CD14-positive monocyte (primary cell): Measurements from ENCODE around the gene UGT1A5. TPM values are rescaled to one million over a fixed set of nuclear protein-coding genes. Genes with fewer than 3 reads are reported as not detected.

ENCODE experiments used
- DNase-seq, 3 donors: peaks; one replicate each; pipeline ENCODE4 v3.0.0-alpha.2; 2011 to 2022
- H2AFZ ChIP-seq: 2 replicates; pipeline ENCODE4 v1.6.0; 2012; ENCODE audit warnings: mild to moderate bottlenecking, low read depth, low read length, inconsistent platforms; ENCODE audit not compliant: insufficient read depth, poor library complexity, severe bottlenecking
- H3K27ac ChIP-seq, 2 donors: 1 replicate in 1 of 2; 2 replicates in 1 of 2; pipeline ENCODE4 v1.5.1; 2012 to 2013; ENCODE audit warnings: low read length in 2 of 2, control low read depth in 1 of 2, inconsistent platforms in 1 of 2, low read depth in 1 of 2, mild to moderate bottlenecking in 1 of 2
- H3K27me3 ChIP-seq, 2 donors: one replicate each; pipeline versions ENCODE4 v1.6.0 to v1.6.1; 2011 to 2013; ENCODE audit warnings: low read length in 2 of 2; ENCODE audit not compliant: control insufficient read depth in 2 of 2, insufficient read depth in 2 of 2
- H3K36me3 ChIP-seq, 2 donors: replicated peaks in 1 of 2; 1 replicate in 1 of 2; 2 replicates in 1 of 2; pipeline versions ENCODE4 v1.5.1 to v1.6.1; 2012 to 2013; ENCODE audit warnings: low read length in 2 of 2, control low read depth in 1 of 2, inconsistent platforms in 1 of 2, mild to moderate bottlenecking in 1 of 2; ENCODE audit not compliant: insufficient read depth in 2 of 2, control insufficient read depth in 1 of 2
- H3K4me1 ChIP-seq, 2 donors: 1 replicate in 1 of 2; 2 replicates in 1 of 2; pipeline versions ENCODE4 v1.5.1 to v1.6.1; 2012 to 2013; ENCODE audit warnings: low read length in 2 of 2, control low read depth in 1 of 2, inconsistent platforms in 1 of 2, mild to moderate bottlenecking in 1 of 2, moderate library complexity in 1 of 2; ENCODE audit not compliant: insufficient read depth in 2 of 2, control insufficient read depth in 1 of 2
- H3K4me2 ChIP-seq: replicated peaks from 2 replicates; pipeline ENCODE3; 2012; ENCODE audit warnings: low read length, moderate library complexity, mild to moderate bottlenecking; ENCODE audit not compliant: poor library complexity, severe bottlenecking; ENCODE audit errors: extremely low read depth
- H3K4me3 ChIP-seq, 3 experiments: fragments of 200-600 bp in 1 of 3; sonication (generic) in 1 of 3; replicated peaks in 1 of 3; 1 replicate in 2 of 3; 2 replicates in 1 of 3; pipeline ENCODE4 v1.5.1; 2011 to 2013; ENCODE audit warnings: low read length in 3 of 3, mild to moderate bottlenecking in 3 of 3, control low read depth in 2 of 3, low read depth in 2 of 3, inconsistent platforms in 1 of 3, moderate library complexity in 1 of 3
- H3K79me2 ChIP-seq: 2 replicates; pipeline ENCODE4 v1.6.0; 2012; ENCODE audit warnings: mild to moderate bottlenecking, control low read depth, inconsistent platforms, low read length, moderate library complexity; ENCODE audit not compliant: insufficient read depth
- H3K9ac ChIP-seq: 2 replicates; pipeline ENCODE4 v1.6.0; 2017; ENCODE audit warnings: low read length, mild to moderate bottlenecking; ENCODE audit not compliant: insufficient read depth, poor library complexity, severe bottlenecking
- H3K9me3 ChIP-seq, 2 donors: replicated peaks in 1 of 2; 1 replicate in 1 of 2; 2 replicates in 1 of 2; pipeline versions ENCODE4 v1.5.1 to v1.6.1; 2012 to 2013; ENCODE audit warnings: low read length in 2 of 2, control low read depth in 1 of 2; ENCODE audit not compliant: control insufficient read depth in 1 of 2, insufficient read depth in 1 of 2
- H4K20me1 ChIP-seq: 2 replicates; pipeline ENCODE4 v1.6.0; 2012; ENCODE audit warnings: mild to moderate bottlenecking, low read length, control low read depth, moderate library complexity; ENCODE audit not compliant: insufficient read depth
- H3K27ac Mint-ChIP-seq, 7 donors: one replicate each; pipeline ENCODE4 v1.8.0; 2020; ENCODE audit warnings: mild to moderate bottlenecking in 7 of 7, mixed read lengths in 7 of 7, moderate library complexity in 6 of 7, inconsistent platforms in 2 of 7
- H3K27me3 Mint-ChIP-seq, 3 donors: one replicate each; pipeline ENCODE4 v1.8.0; 2021 to 2022; ENCODE audit warnings: low read depth in 3 of 3, mild to moderate bottlenecking in 3 of 3, mixed read lengths in 3 of 3, moderate library complexity in 3 of 3, inconsistent platforms in 1 of 3
- H3K36me3 Mint-ChIP-seq, 2 donors: one replicate each; pipeline ENCODE4 v1.8.0; 2020; ENCODE audit warnings: mixed read lengths in 2 of 2, inconsistent platforms in 1 of 2, mild to moderate bottlenecking in 1 of 2
- H3K4me1 Mint-ChIP-seq: one replicate; pipeline ENCODE4 v1.8.0; 2020; ENCODE audit warnings: mild to moderate bottlenecking, mixed read lengths
- H3K4me3 Mint-ChIP-seq, 2 donors: one replicate each; pipeline ENCODE4 v1.8.0; 2020; ENCODE audit warnings: mild to moderate bottlenecking in 2 of 2, mixed read lengths in 2 of 2, moderate library complexity in 1 of 2
- H3K9me3 Mint-ChIP-seq, 7 donors: one replicate each; pipeline ENCODE4 v1.8.0; 2020 to 2022; ENCODE audit warnings: mixed read lengths in 7 of 7, mild to moderate bottlenecking in 6 of 7, moderate library complexity in 6 of 7, inconsistent platforms in 2 of 7
- CTCF ChIP-seq: fragments of 200-600 bp; IDR thresholded peaks from one replicate; pipeline ENCODE4 v1.8.0; 2022; ENCODE audit warnings: antibody characterized with exemption, mild to moderate bottlenecking
- WGBS: methylation state at CpG from one replicate; pipeline ENCODE4 v1.1.5; 2013; ENCODE audit warnings: missing lambda C conversion rate; ENCODE audit not compliant: insufficient coverage; 5-methylcytosine and 5-hydroxymethylcytosine counted together
- intact Hi-C, 2 donors: fragments of 100-400 bp; cut with micrococcal nuclease; formaldehyde crosslinking; loops; one replicate each; pipeline versions ENCODE4 v1.15.0 to v1.15.1; 2023
- polyA plus RNA-seq, 3 donors: library from polyadenylated mRNA; depleted of rRNA in 1 of 3; unstranded in 2 of 3; stranded (reverse) in 1 of 3; fragments of 300-500 nt in 2 of 3; fragments of >200 nt in 1 of 3; fragmentation: Illumina TruSeq in 2 of 3; gene quantifications; 1 replicate in 2 of 3; 2 replicates in 1 of 3; pipeline ENCODE4 v1.2.3, GENCODE V29; 2012 to 2021

UGT1A5 gene
- polyA plus RNA-seq, 3 donors, result not detected

DNA sequence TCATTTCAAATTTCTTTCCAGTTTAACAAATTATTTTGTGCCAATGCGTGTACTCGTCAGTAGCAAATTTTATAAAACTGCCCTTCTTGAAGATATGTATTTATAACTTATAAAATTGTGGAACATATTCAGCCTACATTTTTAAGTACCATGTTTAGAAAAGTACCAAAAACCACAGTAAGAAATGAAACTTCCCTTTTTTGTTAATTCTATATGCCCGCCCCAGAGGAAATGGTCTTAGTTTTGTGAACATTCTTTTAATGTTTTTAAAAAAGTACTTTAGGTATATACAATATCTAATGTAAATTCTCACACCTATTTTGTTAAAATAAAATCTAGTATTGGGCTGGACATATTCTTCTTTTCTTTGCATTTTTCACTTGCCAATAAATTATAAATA is 39.8 kb upstream of the UGT1A5 start:
- H3K9me3 ChIP-seq, result no peaks in the 10 kb centered on the region
- no CpG with 5 or more reads among the region's 3 CpGs for WGBS
- H3K27me3 ChIP-seq, result no peaks in the 10 kb centered on the region
- no peaks in the 10 kb centered on the region for H3K27me3 Mint-ChIP-seq
- H3K4me2 ChIP-seq, result no peak overlapping the region
- intact Hi-C loops, result no loop called here
- H3K27ac ChIP-seq, result no peak overlapping the region
- H3K27ac Mint-ChIP-seq, result no peak overlapping the region
- no peak overlapping the region for H3K4me3 Mint-ChIP-seq
- no peaks in the 10 kb centered on the region for H4K20me1 ChIP-seq
- no peaks in the 10 kb centered on the region for H3K79me2 ChIP-seq
- no peak overlapping the region for H3K4me3 ChIP-seq
- no peaks in the 10 kb centered on the region for H3K36me3 ChIP-seq
- H3K4me1 ChIP-seq, result no peaks in the 10 kb centered on the region
- no peaks in the 10 kb centered on the region for H3K4me1 Mint-ChIP-seq
- H3K36me3 Mint-ChIP-seq, result no peaks in the 10 kb centered on the region
- no peak for DNase-seq
- no peak for TF ChIP-seq CTCF
- H3K9ac ChIP-seq, result no peak overlapping the region
- peaks cover 0 to 4% (median 2%) of the 10 kb centered on the region in 7 donors for H3K9me3 Mint-ChIP-seq
- no peak overlapping the region for H2AFZ ChIP-seq

- Mint-ChIP-seq H3K4me3 (no peak overlapping the region), H3K9me3 (peaks cover 0 to 2% (median 0%) of the 10 kb centered on the region in 7 donors), H3K4me1 (no peaks in the 10 kb centered on the region), H3K27ac (no peak overlapping the region), H3K27me3 (no peaks in the 10 kb centered on the region), H3K36me3 (no peaks in the 10 kb centered on the region)
- H3K9ac ChIP-seq, result no peak overlapping the region
- no peak overlapping the region for H3K4me3 ChIP-seq
- H4K20me1 ChIP-seq, result no peaks in the 10 kb centered on the region
- TF ChIP-seq CTCF, result no peak
- no peak overlapping the region for H2AFZ ChIP-seq
- no peaks in the 10 kb centered on the region for H3K36me3 ChIP-seq
- H3K4me2 ChIP-seq, result no peak overlapping the region
- H3K27me3 ChIP-seq, result no peaks in the 10 kb centered on the region
- no peaks in the 10 kb centered on the region for H3K4me1 ChIP-seq
- H3K27ac ChIP-seq, result no peak overlapping the region
- no peaks in the 10 kb centered on the region for H3K79me2 ChIP-seq
- no peaks in the 10 kb centered on the region for H3K9me3 ChIP-seq
- DNase-seq, result no peak
- intact Hi-C loops, result no loop called here
Observed at GRCh38 chr2:233673896-233674295, 38.8 kb upstream of the UGT1A5 start.
